ENCODE results near the gene TMEM131. TPM values are rescaled to one million over a fixed set of nuclear protein-coding genes. Genes with fewer than 3 reads are reported as not detected.
"Not testable (repeated sequence)": the region's sequence is repeated elsewhere in the genome, so short reads cannot be mapped to it uniquely, and the experiment has no call there.

The TMEM131 gene
- total RNA-seq, 2 donors from 2014 or later = 37.7 to 37.8 TPM

- intact Hi-C loops (cut with DNase I) = no loop called here
Observed at GRCh38 chr2:98025481-98026037, 29.8 kb upstream of the TMEM131 start.

GRCh38 chr2:98022067-98022466 lies 26.3 kb upstream of the TMEM131 start:
- intact Hi-C loops (cut with DNase I); DNase-seq (ENCODE audit: low spot score): not testable (repeated sequence)

More at GRCh38 chr2:98025481-98026037, 29.8 kb upstream of the TMEM131 start:
- DNase-seq (ENCODE audit: low spot score) = no peak

- DNase-seq (ENCODE audit: low spot score) = no peak
- intact Hi-C loops (cut with DNase I) = no loop called here
Observed at GRCh38 chr2:98020992-98021713, 25.4 kb upstream of the TMEM131 start.

- DNase-seq (ENCODE audit: low spot score) = no peak
- intact Hi-C loops (cut with DNase I) = no loop called here
Observed at GRCh38 chr2:98020516-98020915, 24.8 kb upstream of the TMEM131 start.

GRCh38 chr2:98016908-98017670 lies 21.3 kb upstream of the TMEM131 start:
- intact Hi-C loops (cut with DNase I) = no loop called here
- no peak for DNase-seq (ENCODE audit: low spot score)

GRCh38 chr2:98015671-98016070 lies 19.9 kb upstream of the TMEM131 start:
- DNase-seq (ENCODE audit: low spot score) = no peak
- intact Hi-C loops (cut with DNase I) = no loop called here

- intact Hi-C loops (cut with DNase I) = no loop called here
- no peak for DNase-seq (ENCODE audit: low spot score)
Observed at GRCh38 chr2:98014379-98014778, 18.6 kb upstream of the TMEM131 start.

GRCh38 chr2:98013407-98014042 lies 17.8 kb upstream of the TMEM131 start:
- no peak for DNase-seq (ENCODE audit: low spot score)
- intact Hi-C loops (cut with DNase I) = no loop called here

GRCh38 chr2:98012561-98012991 lies 16.8 kb upstream of the TMEM131 start:
- intact Hi-C loops (cut with DNase I) = no loop called here
- no peak for DNase-seq (ENCODE audit: low spot score)

- intact Hi-C loops (cut with DNase I) = no loop called here
- no peak for DNase-seq (ENCODE audit: low spot score)
Observed at GRCh38 chr2:98009887-98010760, 14.4 kb upstream of the TMEM131 start.

GRCh38 chr2:98008415-98008814 lies 12.7 kb upstream of the TMEM131 start:
- no peak for DNase-seq (ENCODE audit: low spot score)
- intact Hi-C loops (cut with DNase I) = no loop called here

- intact Hi-C loops (cut with DNase I) = no loop called here
- no peak for DNase-seq (ENCODE audit: low spot score)
Observed at GRCh38 chr2:98006378-98006777, 10.6 kb upstream of the TMEM131 start.

GRCh38 chr2:98004613-98005012 lies 8.9 kb upstream of the TMEM131 start:
- intact Hi-C loops (cut with DNase I) = no loop called here

GRCh38 chr2:98004047-98004446 lies 8.3 kb upstream of the TMEM131 start:
- intact Hi-C loops (cut with DNase I) = no loop called here
- no peak for DNase-seq (ENCODE audit: low spot score)

More at GRCh38 chr2:98004613-98005012, 8.9 kb upstream of the TMEM131 start:
- no peak for DNase-seq (ENCODE audit: low spot score)

GRCh38 chr2:97999536-97999935 lies 3.8 kb upstream of the TMEM131 start:
- intact Hi-C loops (cut with DNase I) = loop anchor here in 1 of 2 donors (5.0 kb wide), 1 partner anchor 1487 kb away; no protein-coding TSS in a partner anchor
- no peak for DNase-seq (ENCODE audit: low spot score)

- intact Hi-C loops (cut with DNase I) = loop anchor here in 1 of 2 donors (5.0 kb wide), 1 partner anchor 1486 kb away; no protein-coding TSS in a partner anchor
- DNase-seq (ENCODE audit: low spot score) = no peak
Observed at GRCh38 chr2:97998431-97999005, 2.8 kb upstream of the TMEM131 start.

- no peak for DNase-seq (ENCODE audit: low spot score)
- intact Hi-C loops (cut with DNase I) = loop anchor here in 1 of 2 donors (5.0 kb wide), 1 partner anchor 1486 kb away; no protein-coding TSS in a partner anchor
Observed at GRCh38 chr2:97997784-97998392, 2.1 kb upstream of the TMEM131 start.

- intact Hi-C loops (cut with DNase I) = loop anchor here in 1 of 2 donors (5.0 kb wide), 1 partner anchor 1484 kb away; no protein-coding TSS in a partner anchor
- DNase-seq (ENCODE audit: low spot score) = no peak
Observed at GRCh38 chr2:97996679-97997078, 931 bp upstream of the TMEM131 start.
